HCT116 (cell line): ENCODE results near the gene FREM1. TPM values are rescaled to one million over a fixed set of nuclear protein-coding genes. Genes with fewer than 3 reads are reported as not detected.

Experiments used
- ATAC-seq: fragments of 200-7000 bp; cut with Tn5 transposase; 2 replicates; pipeline ENCODE4 v1.9.1; 2020; ENCODE audit warnings: mild to moderate bottlenecking, moderate library complexity
- BruUV-seq: library from RNA; stranded (reverse); fragments of 400-500 nt; replicated peaks from 2 replicates; lab custom pipeline; 2021; lab: Mats Ljungman, UMichigan
- CTCF ChIA-PET: fragments of 300-600 bp; sonication (Branson Sonifier 250); formaldehyde crosslinking; loops from one replicate; lab custom pipeline; 2021; ENCODE audit warnings: antibody characterized with exemption; lab: Charles Lee
- POLR2A ChIA-PET: fragments of 300-600, 350-600 bp; sonication (Branson Sonifier 250); formaldehyde crosslinking; loops from one replicate; lab custom pipeline; 2021; ENCODE audit warnings: antibody characterized with exemption; lab: Charles Lee
- RAD21 ChIA-PET, 2 experiments: fragments of 300-600 bp; sonication (Branson Sonifier 250); formaldehyde crosslinking; loops; one replicate each; lab custom pipeline; 2023; ENCODE audit warnings: low total read pairs in 2 of 2; ENCODE audit not compliant: uncharacterized antibody in 2 of 2, unreplicated experiment in 2 of 2, low non-redundant PET in 1 of 2; lab: Charles Lee
- DNase-seq: peaks from one replicate; pipeline ENCODE4 v3.0.0-alpha.2; 2010; ENCODE audit warnings: low read depth, low spot score
- H2AFZ ChIP-seq: fragments of 200-600 bp; shearing (Covaris generic), sonication (generic); 2 replicates; pipeline ENCODE4 v1.6.1; 2017; ENCODE audit warnings: low read depth, mixed run types, mixed read lengths, antibody characterized with exemption, low read length; ENCODE audit not compliant: poor library complexity, severe bottlenecking
- H3K27ac ChIP-seq: 2 replicates; pipeline ENCODE4 v1.5.1; 2012; ENCODE audit warnings: low read depth, low read length
- H3K27me3 ChIP-seq: fragments of 200-600 bp; sonication (generic); 2 replicates; pipeline ENCODE4 v1.6.1; 2016; ENCODE audit warnings: mixed run types, low read length, mixed read lengths; ENCODE audit not compliant: insufficient read depth
- H3K36me3 ChIP-seq, 2 experiments: fragments of 200-500 bp in 1 of 2; fragments of 200-600 bp in 1 of 2; sonication (Bioruptor generic) in 1 of 2; sonication (generic) in 1 of 2; 2 replicates each; pipeline versions ENCODE4 v1.5.1 to v1.6.1; 2014 to 2016; ENCODE audit warnings: low read length in 2 of 2, inconsistent platforms in 1 of 2, mixed read lengths in 1 of 2, mixed run types in 1 of 2; ENCODE audit not compliant: insufficient read depth in 2 of 2, control insufficient read depth in 1 of 2
- H3K4me1 ChIP-seq, 2 experiments: fragments of 200-600 bp in 1 of 2; sonication (generic) in 1 of 2; 2 replicates each; pipeline versions ENCODE4 v1.5.1 to v1.6.1; 2012 to 2017; ENCODE audit warnings: low read length in 2 of 2, inconsistent platforms in 1 of 2, mild to moderate bottlenecking in 1 of 2, mixed read lengths in 1 of 2, mixed run types in 1 of 2, moderate library complexity in 1 of 2; ENCODE audit not compliant: insufficient read depth in 2 of 2, control insufficient read depth in 1 of 2
- H3K4me2 ChIP-seq: fragments of 200-600 bp; sonication (generic); 2 replicates; pipeline ENCODE4 v1.6.1; 2017; ENCODE audit warnings: mixed run types, low read length, mixed read lengths
- H3K4me3 ChIP-seq, 2 experiments: fragments of 200-600 bp in 1 of 2; sonication (generic) in 1 of 2; replicated peaks in 1 of 2; 2 replicates each; pipeline ENCODE4 v1.5.1; 2011 to 2016; ENCODE audit warnings: low read length in 2 of 2, control low read depth in 1 of 2, low read depth in 1 of 2, mild to moderate bottlenecking in 1 of 2, mixed read lengths in 1 of 2, mixed run types in 1 of 2
- H3K79me2 ChIP-seq: fragments of 200-600 bp; sonication (generic); 2 replicates; pipeline ENCODE4 v1.6.1; 2017; ENCODE audit warnings: mild to moderate bottlenecking, mixed run types, low read length, moderate library complexity, mixed read lengths; ENCODE audit not compliant: insufficient read depth
- H3K9ac ChIP-seq: fragments of 200-600 bp; sonication (generic); 2 replicates; pipeline ENCODE4 v1.6.1; 2016; ENCODE audit warnings: low read length, mixed read lengths
- H3K9me2 ChIP-seq: fragments of 200-600 bp; sonication (generic), shearing (Covaris generic); 2 replicates; pipeline ENCODE4 v1.6.1; 2017; ENCODE audit warnings: mixed run types, mild to moderate bottlenecking, moderate library complexity; ENCODE audit not compliant: insufficient read depth
- H3K9me3 ChIP-seq, 2 experiments: fragments of 200-500 bp in 1 of 2; fragments of 200-600 bp in 1 of 2; sonication (Bioruptor generic) in 1 of 2; sonication (generic) in 1 of 2; 2 replicates each; pipeline ENCODE4 v1.6.1; 2014 to 2017; ENCODE audit warnings: low read length in 2 of 2, mixed read lengths in 2 of 2, inconsistent platforms in 1 of 2, low read depth in 1 of 2, mild to moderate bottlenecking in 1 of 2, mixed run types in 1 of 2, moderate library complexity in 1 of 2; ENCODE audit not compliant: control insufficient read depth in 1 of 2, insufficient read depth in 1 of 2
- H4K20me1 ChIP-seq: fragments of 200-600 bp; sonication (generic), shearing (Covaris generic); 2 replicates; pipeline ENCODE4 v1.6.1; 2017; ENCODE audit warnings: mixed run types, mild to moderate bottlenecking, moderate library complexity; ENCODE audit not compliant: insufficient read depth
- EGR1 ChIP-seq: IDR thresholded peaks from 2 replicates; pipeline ENCODE4 v1.6.1; 2012; ENCODE audit warnings: low read depth
- EZH2 ChIP-seq: fragments of 200-600 bp; sonication (generic); IDR thresholded peaks from 2 replicates; pipeline ENCODE4 v1.6.1; 2017; ENCODE audit warnings: antibody characterized with exemption, mixed run types
- FOSL1 ChIP-seq: IDR thresholded peaks from 2 replicates; pipeline ENCODE4 v1.6.1; 2012; ENCODE audit warnings: low read depth
- POLR2A ChIP-seq: IDR thresholded peaks from 2 replicates; pipeline ENCODE4 v1.7.0; 2011; ENCODE audit warnings: borderline replicate concordance; ENCODE audit not compliant: insufficient read depth, insufficient read length; ENCODE audit errors: extremely low read depth
- YY1 ChIP-seq: IDR thresholded peaks from 2 replicates; pipeline ENCODE4 v1.6.1; 2011; ENCODE audit warnings: low read length, low read depth, moderate library complexity, mild to moderate bottlenecking; ENCODE audit not compliant: insufficient replicate concordance; ENCODE audit errors: extremely low read depth
- ZFX ChIP-seq: fragments of 450-650 bp; IDR thresholded peaks from 2 replicates; pipeline ENCODE4 v1.6.1; 2017
- intact Hi-C: fragments of 100-400 bp; cut with micrococcal nuclease; formaldehyde crosslinking; loops from 2 replicates; pipeline ENCODE4 v1.10.0; 2022
- total RNA-seq: library from RNA; stranded (reverse); gene quantifications from one replicate; pipeline ENCODE4 v1.2.1, GENCODE V29; 2021; ENCODE audit not compliant: unreplicated experiment
- TF ChIP-seq, protein P1 (sequence below): IDR thresholded peaks from 2 replicates; pipeline ENCODE4 v1.6.1; 2011; ENCODE audit warnings: mild to moderate bottlenecking, low read length, moderate library complexity; ENCODE audit not compliant: insufficient replicate concordance; ENCODE audit errors: extremely low read depth

Gene FREM1
- total RNA-seq, 1 experiment from 2014 or later = 0.12 TPM

DNA sequence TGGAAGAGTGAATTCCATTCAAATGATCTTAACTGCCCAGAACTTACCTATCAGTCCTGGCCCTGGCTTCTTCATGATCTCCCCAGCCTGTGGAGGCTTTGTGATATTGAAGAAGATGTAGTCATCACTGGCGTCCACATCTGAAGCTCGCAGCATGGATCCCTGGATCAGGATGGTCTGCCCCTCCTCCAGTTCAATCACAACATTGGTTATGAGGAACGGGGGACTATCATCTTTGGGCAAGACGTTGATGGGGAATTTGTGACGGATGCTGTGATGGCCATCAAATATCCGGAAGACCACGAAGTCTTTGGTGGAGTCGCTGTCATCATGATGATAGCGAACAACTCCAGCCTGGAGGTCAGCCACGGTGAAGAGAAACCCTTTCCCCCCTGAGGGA lies 68.0 kb downstream of the FREM1 start (continued):
- TF ChIP-seq POLR2A (no peak), FOSL1 (no peak)

DNA sequence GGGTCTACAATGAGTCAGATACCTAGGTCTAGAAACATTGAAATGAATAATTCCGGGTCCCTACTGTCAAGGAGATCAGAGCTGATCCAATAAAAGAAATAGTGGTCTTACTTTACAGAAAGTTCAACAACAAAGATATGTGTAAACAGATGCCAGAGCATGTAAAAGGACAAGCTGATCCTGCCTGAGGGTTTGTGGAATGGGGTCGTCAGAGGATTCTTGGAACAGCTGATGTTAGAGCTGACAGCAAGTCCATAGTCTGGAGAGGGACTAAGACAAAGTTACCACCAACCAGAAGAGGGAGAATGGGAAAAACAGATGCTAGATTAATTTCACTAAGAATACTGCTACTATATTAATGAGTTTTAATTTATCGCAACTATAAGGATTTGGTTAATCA lies 71.5 kb downstream of the FREM1 start:
- no peak overlapping the region for H3K9ac ChIP-seq
- no peaks in the 10 kb centered on the region for H3K4me1 ChIP-seq
- no peak overlapping the region for H2AFZ ChIP-seq
- no peak overlapping the region for H3K4me3 ChIP-seq
- DNase-seq (no peak), ATAC-seq (no peak)
- no peak overlapping the region for H3K27ac ChIP-seq
- no peaks in the 10 kb centered on the region for H3K36me3 ChIP-seq
- CTCF ChIA-PET = no interaction called here
- H3K27me3 ChIP-seq = peaks cover 19% of the 10 kb centered on the region
- H3K9me2 ChIP-seq = no peaks in the 10 kb centered on the region
- TF ChIP-seq EGR1 = no peak
- TF ChIP-seq, protein P1, sequence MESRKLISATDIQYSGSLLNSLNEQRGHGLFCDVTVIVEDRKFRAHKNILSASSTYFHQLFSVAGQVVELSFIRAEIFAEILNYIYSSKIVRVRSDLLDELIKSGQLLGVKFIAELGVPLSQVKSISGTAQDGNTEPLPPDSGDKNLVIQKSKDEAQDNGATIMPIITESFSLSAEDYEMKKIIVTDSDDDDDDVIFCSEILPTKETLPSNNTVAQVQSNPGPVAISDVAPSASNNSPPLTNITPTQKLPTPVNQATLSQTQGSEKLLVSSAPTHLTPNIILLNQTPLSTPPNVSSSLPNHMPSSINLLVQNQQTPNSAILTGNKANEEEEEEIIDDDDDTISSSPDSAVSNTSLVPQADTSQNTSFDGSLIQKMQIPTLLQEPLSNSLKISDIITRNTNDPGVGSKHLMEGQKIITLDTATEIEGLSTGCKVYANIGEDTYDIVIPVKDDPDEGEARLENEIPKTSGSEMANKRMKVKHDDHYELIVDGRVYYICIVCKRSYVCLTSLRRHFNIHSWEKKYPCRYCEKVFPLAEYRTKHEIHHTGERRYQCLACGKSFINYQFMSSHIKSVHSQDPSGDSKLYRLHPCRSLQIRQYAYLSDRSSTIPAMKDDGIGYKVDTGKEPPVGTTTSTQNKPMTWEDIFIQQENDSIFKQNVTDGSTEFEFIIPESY = no peak
- no peak for TF ChIP-seq EZH2
- no peak for TF ChIP-seq YY1
- no peak for TF ChIP-seq ZFX
- no peak overlapping the region for H3K4me2 ChIP-seq
- intact Hi-C loops = loop anchor here (5.0 kb wide), 1 partner anchor 371 kb away; no protein-coding TSS in a partner anchor
- no peaks in the 10 kb centered on the region for H4K20me1 ChIP-seq
- POLR2A ChIA-PET = no interaction called here
- RAD21 ChIA-PET = no interaction called here
- BruUV-seq = no TSS peak
- H3K9me3 ChIP-seq = no peaks in the 10 kb centered on the region
- H3K79me2 ChIP-seq = no peaks in the 10 kb centered on the region
